ENCODE measurements around the gene SESN3.
"Not testable (repeated sequence)": the region's sequence is repeated elsewhere in the genome, so short reads cannot be mapped to it uniquely, and the experiment has no call there.

Gene SESN3

GRCh38 chr11:95218149-95218548 is 12.9 kb downstream of the SESN3 start:
- DNase-seq (ENCODE audit: low spot score): no peak

DNA sequence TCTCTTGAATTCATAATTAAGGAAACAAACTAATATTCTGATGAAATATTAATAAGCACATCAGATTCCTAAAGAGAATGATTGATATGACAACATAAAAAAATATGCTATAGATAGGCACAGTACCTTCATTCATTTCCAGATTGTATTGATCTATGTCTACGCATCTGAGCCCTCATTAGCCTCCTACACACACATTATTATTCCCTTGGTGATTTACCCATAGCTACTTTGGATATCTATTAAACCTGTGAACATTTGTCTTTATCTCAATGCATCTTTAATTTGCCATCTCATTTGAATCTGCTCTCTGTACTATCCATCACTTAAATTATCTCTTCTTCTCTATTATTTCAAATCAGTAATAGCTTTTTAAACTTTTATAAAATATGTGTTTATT is 18.4 kb downstream of the SESN3 start:
- DNase-seq (ENCODE audit: low spot score): no peak

- not testable (repeated sequence) for DNase-seq (ENCODE audit: low spot score)
These were observed 21.5 kb downstream of the SESN3 start for GRCh38 chr11:95209535-95209934.

- no peak for DNase-seq (ENCODE audit: low spot score)
These were observed 30.1 kb downstream of the SESN3 start for GRCh38 chr11:95200781-95201457.

GRCh38 chr11:95195831-95196230 is 35.2 kb downstream of the SESN3 start:
- no peak for DNase-seq (ENCODE audit: low spot score)

DNA sequence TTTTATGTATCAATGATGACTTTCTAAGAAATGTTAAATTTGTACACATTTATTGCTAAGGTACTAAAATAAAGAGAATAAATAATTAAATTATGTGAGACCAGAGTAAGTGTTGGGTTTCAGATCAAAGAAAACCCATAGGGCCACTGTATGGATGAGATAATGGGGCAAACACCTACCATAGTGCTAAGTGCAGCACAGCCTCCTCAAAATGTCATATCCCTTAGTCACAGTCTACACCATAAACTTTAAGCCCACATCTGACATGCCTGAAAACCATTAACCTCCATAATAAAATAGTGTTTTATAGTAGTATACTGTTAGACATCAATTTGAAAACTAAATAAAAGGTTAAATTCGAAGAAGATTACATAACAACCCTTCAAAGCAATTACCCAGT is 37.5 kb downstream of the SESN3 start:
- no peak for DNase-seq (ENCODE audit: low spot score)

DNA sequence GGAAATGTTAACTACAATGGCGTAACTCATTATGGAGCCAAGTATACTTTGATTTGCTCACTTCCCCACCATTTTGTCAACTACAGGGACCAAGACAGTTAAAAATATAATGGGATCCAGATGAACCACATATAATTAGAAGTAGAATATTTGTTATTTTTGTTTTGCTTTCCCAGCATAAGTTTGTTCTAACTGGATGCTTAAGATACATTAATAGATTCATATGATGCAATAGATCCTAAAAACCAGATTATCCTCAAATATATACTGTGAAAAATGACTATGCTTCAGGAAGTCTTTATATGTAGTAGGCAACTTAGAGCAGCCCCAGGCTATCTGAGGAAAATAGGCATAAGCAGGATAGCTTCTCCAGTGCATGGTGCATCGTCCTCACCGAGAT is 38.3 kb downstream of the SESN3 start:
- no peak for DNase-seq (ENCODE audit: low spot score)

DNA sequence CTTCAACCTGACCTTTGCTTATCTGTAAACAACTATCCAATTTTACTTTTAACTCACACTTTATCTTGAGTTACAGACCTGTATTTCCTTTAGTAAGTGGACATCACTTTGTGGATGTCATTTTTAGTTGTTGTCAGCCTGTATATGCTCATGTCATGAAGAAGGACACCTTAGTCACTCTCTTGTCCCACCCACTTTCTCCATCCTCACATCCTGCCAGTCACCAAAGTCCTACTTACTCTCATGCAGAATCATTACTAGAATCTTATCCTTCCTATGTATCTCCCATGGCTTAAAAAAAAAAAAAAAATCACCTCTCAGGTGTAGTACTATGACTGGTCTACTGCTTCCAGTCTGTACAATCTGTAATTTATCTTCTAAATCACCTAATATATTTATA is 43.3 kb downstream of the SESN3 start:
- DNase-seq (ENCODE audit: low spot score): no peak

DNA sequence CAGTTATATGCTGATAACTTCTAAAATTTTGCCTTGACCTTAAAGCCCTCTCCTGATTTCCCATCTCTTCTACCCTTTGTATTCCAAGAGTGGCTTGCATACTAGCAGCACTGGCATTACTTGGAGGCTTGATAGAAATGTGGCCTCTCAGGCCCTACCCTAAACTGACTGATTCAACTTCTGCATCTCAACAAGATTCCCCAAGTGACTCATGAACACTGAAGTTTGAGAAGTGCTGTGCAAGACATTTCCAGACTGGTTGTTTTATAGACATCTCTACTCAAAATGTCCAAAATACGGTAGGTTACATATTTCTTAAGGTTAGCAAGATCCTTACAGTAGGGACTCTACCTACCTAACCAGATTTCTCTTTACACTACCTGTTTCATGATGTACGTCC is 48.6 kb downstream of the SESN3 start:
- DNase-seq (ENCODE audit: low spot score): no peak

- no peak for DNase-seq (ENCODE audit: low spot score)
These were observed 55.1 kb downstream of the SESN3 start for GRCh38 chr11:95175818-95176380.

GRCh38 chr11:95170294-95170693 is 60.7 kb downstream of the SESN3 start:
- DNase-seq (ENCODE audit: low spot score): no peak

DNA sequence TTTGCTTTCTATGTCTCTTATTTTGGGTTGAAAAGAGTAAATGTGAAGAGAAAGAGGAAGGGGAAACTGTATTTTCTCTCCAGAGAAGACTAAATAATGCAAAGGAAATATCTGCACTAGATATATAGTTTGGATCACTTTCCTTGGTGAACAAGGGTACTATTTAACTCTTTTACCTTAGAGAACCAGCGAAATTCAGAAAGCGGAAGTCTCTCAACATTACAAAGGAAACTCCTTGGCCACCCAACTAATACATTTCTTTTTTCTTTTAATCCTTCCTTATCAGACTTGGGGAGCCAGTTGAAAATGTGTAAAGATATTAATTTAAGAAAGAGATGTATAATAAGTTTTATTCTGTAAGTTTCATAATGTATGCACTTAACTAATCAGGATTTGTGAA is 64.2 kb downstream of the SESN3 start:
- DNase-seq (ENCODE audit: low spot score): no peak

DNA sequence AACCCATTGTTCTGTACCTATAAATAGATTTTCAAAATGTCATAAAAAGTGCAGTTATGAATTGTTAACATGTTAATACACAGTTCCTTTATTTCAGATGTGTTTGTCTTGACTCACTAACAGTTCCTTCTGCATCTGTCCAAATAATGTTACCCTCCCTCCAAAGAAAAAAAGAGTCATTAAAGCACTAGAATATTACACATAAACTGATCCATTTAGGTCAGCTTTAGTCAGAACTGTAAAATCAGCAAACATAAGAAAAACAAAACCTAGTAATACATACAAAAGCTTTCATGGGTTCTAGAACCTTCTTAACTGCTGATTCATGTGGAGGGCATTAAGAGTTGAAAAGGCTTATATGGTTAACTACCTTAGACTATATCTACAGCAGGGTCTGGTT is 65.4 kb downstream of the SESN3 start:
- DNase-seq (ENCODE audit: low spot score): no peak

DNA sequence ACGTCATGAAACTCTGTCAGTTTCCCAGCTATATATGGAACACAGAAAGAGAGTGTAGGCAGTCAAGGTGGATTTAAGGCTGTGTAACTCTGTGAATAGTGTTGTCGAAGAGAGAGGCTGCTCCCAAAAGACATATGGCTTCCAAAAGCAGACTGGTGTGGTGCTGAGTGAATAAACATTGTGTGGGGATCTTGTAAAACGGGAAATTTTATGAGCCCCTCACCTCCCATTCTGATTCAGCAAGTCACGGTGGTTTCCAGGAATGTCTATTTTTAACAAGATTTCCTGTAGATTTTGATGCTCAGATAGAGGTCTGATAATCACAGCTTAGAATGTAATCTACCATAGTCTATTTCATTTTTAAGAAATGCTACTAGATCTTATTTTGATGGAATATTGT is 67.9 kb downstream of the SESN3 start:
- DNase-seq (ENCODE audit: low spot score): no peak

- no peak for DNase-seq (ENCODE audit: low spot score)
These were observed 69.8 kb downstream of the SESN3 start for GRCh38 chr11:95161248-95161647.

GRCh38 chr11:95157824-95158223 is 73.2 kb downstream of the SESN3 start:
- DNase-seq (ENCODE audit: low spot score): no peak

- DNase-seq (ENCODE audit: low spot score): no peak
These were observed 74.0 kb downstream of the SESN3 start for GRCh38 chr11:95156916-95157541.

DNA sequence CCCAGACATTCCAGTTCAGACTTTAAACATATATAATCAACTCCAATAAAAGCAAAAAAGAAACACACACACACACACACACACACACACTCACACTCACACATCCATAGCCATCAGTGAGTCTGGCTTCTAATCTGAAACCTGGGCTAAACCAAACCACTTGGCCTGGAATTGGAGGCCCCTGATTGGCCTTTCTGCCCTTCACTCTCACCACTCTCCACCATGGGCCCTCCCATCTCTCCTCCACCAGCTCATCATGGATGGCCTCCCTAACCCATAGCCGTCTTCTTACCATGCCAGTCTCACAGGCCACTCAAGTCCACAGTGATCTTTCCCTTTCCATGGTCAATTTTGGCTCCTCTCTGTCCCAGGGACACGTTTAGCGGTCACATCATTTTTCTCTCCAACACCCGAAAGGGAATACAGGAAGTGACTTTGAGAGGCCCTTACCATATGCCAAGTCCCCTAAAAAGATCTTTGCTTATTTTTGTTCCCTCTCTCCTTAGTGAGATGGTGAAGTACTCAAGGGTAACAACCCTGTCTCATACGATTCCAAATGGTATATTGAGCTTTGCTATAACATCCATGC is 74.8 kb downstream of the SESN3 start:
- no peak for DNase-seq (ENCODE audit: low spot score)

- no peak for DNase-seq (ENCODE audit: low spot score)
These were observed 75.6 kb downstream of the SESN3 start for GRCh38 chr11:95155385-95155784.

DNA sequence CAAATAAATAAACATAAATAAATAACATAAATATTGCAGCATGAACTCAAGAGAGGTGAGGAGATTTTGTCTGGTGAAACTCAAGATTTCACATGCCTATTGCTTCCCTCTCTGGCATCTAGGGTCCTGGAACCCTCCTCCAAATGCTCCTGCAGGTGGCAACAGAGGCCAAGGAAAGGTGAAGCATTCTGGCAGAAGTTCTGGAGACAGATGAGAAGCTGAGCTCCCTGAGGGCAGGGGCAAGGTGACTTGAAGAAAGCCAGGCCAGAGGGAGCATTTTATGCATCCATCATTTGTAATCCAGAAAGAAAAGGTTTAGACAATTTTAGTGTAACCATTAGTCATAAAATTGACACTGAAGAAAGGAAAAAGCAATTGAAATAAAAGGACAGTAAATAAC is 76.5 kb downstream of the SESN3 start:
- DNase-seq (ENCODE audit: low spot score): peak; percentile 42

- DNase-seq (ENCODE audit: low spot score): no peak
These were observed 77.2 kb downstream of the SESN3 start for GRCh38 chr11:95153857-95154246.

DNA sequence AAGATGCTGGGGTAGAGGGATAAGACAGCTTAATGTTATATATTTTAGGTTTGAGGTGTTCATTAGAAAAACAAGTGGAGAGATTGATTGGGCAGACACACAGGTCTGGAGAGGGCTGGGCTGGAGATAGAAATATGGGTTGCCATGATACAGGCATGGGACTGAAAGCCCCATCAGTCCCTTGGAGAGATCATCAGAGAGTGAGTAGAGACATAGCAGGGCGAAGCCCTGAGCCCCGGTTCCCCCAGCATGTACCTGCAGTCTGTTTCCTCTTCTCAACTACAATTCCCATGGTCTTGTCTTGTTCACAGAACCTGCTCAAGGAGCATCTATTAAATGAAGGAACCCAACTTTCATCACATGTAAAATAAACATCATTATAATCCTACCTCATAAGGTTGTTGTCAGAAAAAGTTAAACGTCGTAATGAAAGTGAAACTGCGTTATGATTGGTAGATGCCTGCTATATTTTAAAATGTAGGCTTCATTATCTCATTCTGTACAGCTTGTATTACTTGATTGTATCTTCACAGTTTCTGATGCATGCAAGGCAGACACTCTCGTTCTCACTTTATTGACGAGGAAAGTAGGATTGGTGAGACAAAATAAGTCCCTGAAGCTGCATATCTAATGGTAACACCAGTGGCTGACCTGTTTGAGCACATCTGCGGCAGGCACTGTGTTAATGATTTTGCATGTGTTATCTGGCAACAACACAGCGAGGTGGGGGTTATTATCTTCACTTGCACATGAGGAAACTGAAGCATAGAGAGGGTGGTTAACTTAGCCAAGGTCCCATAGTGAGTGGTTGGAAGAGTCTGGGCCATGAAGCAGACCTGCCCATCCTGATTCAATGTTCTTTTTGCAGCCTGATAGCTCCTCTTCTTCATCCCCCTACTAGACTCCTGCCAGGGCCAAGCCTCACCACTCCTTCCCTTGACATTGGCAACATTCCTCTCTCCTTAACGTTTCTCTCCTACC is 77.8 kb downstream of the SESN3 start:
- DNase-seq (ENCODE audit: low spot score): no peak

All from cerebellar cortex (tissue), 1 donor.